SH-SY5Y (cell line): ENCODE measurements around the gene BTG4.

ENCODE experiments used
- GATA2 ChIP-seq: IDR thresholded peaks from 2 replicates; pipeline ENCODE4 v1.6.1; 2011; ENCODE audit warnings: mild to moderate bottlenecking, low read depth, low read length
- GATA3 ChIP-seq: IDR thresholded peaks from 2 replicates; pipeline ENCODE4 v1.6.1; 2011; ENCODE audit warnings: low read depth, mild to moderate bottlenecking, low read length, moderate library complexity

DNA sequence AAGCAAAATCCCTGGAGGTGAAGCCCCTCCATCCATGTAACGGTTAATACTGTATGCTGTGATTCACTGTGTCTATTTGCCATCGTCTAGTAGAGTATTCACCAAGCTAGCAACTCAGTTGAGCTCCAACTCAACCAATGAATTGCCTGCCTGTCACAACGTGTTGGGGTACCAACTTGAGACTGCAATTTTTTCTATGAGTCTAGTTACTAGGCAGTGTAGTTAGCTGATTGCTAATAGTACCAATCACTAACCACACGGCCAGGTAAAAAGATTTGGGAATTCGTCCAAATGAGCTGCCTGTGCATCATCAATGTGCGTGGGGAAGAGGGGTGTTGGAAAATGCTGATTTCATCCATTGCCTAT is 1.0 kb upstream of the BTG4 start:
- TF ChIP-seq GATA3 (no peak), GATA2 (no peak)
